Inflammatory macrophage (primary cell): ENCODE measurements around the gene PSMB11.
"Not testable (repeated sequence)": the region's sequence is repeated elsewhere in the genome, so short reads cannot be mapped to it uniquely, and the experiment has no call there.

Experiments
- DNase-seq, 2 donors: peaks; one replicate each; pipeline ENCODE4 v3.0.0-alpha.2; 2020 to 2022
- total RNA-seq, 18 experiments: gene quantifications; one replicate each; lab custom pipeline; 2026; ENCODE audit warnings: mixed read lengths in 6 of 18, inconsistent platforms in 2 of 18; lab: John Stamatoyannopoulos, UW

Gene PSMB11, protein sequence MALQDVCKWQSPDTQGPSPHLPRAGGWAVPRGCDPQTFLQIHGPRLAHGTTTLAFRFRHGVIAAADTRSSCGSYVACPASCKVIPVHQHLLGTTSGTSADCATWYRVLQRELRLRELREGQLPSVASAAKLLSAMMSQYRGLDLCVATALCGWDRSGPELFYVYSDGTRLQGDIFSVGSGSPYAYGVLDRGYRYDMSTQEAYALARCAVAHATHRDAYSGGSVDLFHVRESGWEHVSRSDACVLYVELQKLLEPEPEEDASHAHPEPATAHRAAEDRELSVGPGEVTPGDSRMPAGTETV
- 0 to 0.08 (median 0) reads per million in 18 experiments for total RNA-seq

GRCh38 chr14:23042162-23042965 lies at the start of gene PSMB11:
Gene PSMB11, plus strand, starts transcription at chr14:23042212. Its CDS starts 14 bp downstream, at chr14:23042226.
- DNase-seq = no peak

- no peak for DNase-seq
Observed at GRCh38 chr14:22993517-22993916, 48.5 kb upstream of the PSMB11 start.

GRCh38 chr14:22994762-22995275 lies 47.2 kb upstream of the PSMB11 start:
- DNase-seq = peak; percentile 29 to 37

GRCh38 chr14:22995889-22996625 lies 46.0 kb upstream of the PSMB11 start:
- no peak for DNase-seq

- no peak for DNase-seq
Observed at GRCh38 chr14:22996768-22997654, 45.0 kb upstream of the PSMB11 start.

DNA sequence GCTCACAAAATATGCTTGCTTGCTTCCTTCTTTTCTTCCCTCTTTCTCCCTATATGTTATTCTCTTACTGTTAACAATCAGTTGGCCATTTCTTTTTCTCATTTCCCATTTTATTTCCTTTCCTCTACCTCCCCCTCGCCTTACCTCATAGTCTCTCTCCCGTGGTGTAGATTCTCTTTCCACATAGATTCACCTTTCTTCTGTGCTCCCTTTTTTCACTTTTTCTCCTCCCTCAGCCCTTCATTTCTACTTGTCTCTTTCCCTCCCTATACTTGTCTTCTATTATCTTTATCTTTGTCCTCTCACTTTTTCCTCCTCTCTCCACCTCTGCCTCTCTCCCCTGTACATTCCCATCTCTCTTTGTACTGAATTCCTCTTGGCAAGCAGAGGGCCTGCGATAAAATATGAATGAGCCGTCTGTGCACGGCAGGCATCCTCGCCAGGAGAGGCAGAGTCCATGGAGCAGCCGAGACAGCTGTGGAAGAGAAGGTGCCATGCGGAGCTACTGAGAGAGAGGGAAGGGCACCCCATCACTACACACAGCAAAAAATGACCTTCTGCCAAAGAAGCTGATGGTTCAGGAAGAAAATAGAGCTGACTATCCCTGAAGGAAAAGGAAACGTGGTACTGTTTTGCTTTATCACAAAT lies 44.2 kb upstream of the PSMB11 start:
- DNase-seq = no peak

DNA sequence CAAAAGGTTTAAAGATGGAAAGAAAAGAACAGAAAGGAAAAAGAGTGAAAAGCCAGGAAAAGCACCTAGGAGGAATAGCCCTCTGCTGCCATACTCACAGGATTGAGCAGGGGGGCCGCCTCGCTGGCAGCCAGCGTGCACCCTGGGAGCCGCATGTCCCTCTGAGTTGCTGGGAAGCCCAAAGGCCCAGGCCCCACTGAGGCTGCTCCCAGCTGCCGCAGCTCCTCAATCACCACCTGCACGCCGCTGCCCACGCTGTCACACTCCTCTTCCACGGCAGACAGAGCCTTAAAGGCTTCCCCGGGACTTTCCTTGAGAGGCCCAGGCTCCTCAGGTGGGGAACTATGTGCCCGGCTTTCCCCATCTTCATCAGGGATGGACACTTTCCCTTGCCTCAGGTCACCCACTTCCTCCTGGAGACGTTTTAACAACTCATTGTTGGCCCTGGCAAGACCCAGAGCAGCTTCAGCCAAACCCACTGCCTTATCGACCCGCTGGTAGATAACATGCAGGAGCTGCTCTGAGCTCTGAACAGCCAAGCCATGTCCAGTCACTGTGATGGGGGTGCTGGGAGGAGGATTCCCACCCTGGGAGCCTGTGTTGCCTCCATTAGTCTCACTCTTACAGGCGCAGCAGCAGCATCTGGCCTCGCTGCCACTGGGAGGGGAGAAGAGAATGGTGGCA lies 43.5 kb upstream of the PSMB11 start:
- no peak for DNase-seq

DNA sequence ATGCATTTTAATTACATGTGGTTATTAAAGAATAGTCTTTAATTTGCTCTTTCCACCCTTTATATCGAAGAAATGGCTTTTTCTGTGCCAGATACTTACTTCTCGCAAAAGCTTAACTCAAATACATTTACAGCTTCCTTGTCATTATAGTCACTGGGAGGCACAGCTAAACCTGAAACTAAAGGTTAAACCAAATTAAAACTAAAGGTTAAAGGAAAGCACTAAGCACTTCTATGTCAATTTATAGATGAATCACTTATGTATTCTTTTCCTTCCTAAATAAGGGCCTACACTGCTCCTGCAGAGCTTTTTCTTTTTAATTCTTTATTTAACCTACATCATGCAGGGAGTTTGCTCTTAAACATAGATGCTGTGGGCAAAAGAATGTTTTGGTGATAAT lies 41.2 kb upstream of the PSMB11 start:
- no peak for DNase-seq

DNA sequence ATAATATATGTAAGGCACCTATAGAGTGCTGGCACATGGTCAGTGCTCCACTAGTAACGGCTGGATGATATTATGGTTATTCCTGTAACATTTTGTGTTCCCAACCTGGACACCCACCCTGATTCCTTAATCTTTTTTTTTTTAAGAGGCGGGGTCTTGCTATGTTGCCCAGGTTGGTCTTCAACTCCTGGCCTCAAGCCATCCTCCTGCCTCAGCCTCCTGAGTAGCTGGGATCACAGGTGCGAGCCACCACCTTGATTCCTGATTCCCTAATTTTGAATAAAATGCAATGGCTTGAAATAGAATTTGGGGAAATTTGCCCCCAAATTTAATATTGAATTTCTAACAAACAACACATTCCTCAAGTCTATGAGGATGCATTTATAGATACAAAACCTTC lies 39.4 kb upstream of the PSMB11 start:
- no peak for DNase-seq

GRCh38 chr14:23004274-23004673 lies 37.7 kb upstream of the PSMB11 start:
- not testable (repeated sequence) for DNase-seq

DNA sequence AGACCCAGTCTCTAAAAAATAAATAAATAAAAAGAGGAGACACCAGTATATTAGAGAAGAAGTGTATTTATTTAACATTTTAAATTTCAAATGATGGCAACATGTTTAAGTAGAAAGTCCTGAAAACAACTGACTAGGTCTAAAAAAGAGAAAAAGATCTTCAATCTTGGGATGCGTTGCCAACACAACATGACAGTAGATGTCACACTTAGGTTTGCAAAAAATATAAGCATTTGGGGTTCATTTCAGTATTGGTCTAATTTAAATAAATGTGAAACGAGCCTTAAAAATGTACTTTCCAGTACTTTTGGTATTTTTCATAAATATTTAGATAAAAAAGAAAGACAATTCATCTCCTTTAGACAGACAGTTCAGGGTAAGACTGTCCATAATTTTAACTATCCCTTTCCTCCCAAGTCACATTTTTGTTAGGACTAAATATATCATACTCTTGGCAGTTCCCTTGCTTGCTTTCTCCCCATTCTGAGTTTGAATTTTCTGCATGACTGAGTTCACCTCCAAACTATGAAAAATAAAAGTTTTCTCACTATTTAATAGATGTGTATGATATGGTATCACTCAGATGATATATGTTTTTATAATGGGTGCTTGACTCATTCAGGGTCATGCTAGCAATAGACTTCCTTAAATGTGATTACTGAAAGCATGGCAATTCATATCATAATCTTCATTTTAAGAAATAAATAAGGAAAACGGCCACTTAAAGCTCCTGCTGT lies 36.4 kb upstream of the PSMB11 start:
- DNase-seq = peak; percentile 15 to 21

DNA sequence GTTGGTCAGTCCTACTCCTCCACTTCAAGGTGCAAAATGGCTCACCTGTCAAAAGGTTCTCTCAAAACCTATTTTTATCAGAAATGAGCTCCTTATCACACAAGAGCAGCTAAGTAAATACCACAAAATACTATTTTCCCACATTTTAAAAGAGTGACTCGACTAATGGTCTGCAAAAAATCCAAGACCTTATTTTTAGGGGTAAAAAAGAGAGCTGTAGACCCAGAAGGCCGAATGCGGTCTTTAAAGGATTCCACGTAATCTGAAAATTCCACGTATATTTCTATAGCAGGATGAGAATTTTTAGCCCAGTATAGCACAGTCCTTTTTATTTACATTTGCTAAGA lies 35.9 kb upstream of the PSMB11 start:
- DNase-seq = no peak

DNA sequence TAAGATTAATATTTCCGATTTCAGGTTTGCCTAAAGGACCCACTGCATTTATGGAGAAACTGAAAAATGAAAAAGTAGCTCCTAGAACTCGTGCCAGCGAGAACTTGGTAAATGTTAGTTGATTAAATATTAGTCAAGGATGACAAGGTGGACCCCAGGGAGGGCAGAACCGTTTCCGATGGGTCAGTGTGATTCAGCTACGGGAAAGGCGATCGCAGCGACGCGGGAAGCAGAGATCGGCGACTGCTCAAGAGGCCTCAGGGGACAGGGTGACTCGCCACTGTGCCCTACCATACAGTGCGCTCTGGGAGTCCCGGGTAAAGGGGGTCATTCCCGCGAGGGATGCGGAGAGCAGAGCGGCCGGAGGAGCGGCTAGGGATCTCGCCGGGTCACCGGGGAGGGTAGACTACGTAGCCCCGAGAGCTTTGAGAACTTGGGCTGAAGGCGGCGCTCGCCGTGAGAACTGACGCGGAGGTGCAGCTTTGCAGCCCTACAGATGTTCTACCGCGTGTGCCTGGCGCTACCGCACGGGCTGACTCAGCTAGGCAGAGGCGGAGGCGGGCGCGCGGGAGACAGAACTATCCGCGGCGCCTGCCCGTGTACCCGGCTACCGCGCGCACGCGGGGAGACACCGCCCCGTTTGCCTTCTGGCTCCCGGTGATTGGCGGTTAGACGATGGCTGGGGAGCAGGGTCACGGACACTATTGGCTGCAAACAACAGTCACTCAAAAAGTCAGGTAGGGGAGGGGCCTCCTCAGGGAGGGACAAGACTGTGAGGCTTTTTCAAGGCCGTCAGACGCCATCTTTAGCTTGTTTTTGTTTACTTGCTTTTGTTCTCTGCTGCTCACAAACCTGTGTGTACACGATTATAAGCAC lies 35.2 kb upstream of the PSMB11 start:
- DNase-seq = peak; percentile 98

- DNase-seq = peak in 1 of 2 donors; percentile 21
Observed at GRCh38 chr14:23008831-23009230, 33.2 kb upstream of the PSMB11 start.

DNA sequence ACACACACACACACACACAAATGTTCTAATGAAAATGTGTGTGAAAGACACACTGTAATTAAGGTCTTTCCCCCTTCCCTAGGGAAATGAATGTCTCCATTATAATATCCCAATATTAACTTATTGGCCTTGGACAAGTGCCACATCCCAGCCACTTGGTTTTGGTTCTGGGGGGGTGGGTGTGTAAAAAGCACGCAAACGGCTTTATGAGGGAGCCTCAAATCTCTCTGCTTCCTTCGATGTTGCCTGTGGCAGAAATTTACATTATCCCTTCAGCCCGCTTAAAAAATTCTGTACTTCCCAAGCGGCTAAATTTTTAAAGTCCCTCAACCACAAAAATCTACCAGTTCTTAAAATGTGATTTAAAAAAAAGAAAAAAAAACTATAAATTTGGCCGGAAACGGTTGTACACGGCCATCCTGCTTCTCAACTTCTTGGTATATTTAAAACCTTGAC lies 32.5 kb upstream of the PSMB11 start:
- peak in 1 of 2 donors; percentile 11 for DNase-seq

- peak; percentile 72 to 76 for DNase-seq
Observed at GRCh38 chr14:23009939-23010726, 31.9 kb upstream of the PSMB11 start, which contains the start of gene C14orf93. Gene C14orf93, minus strand, starts transcription at chr14:23010143. Its CDS starts 11,120 bp downstream, at chr14:22999023.

DNA sequence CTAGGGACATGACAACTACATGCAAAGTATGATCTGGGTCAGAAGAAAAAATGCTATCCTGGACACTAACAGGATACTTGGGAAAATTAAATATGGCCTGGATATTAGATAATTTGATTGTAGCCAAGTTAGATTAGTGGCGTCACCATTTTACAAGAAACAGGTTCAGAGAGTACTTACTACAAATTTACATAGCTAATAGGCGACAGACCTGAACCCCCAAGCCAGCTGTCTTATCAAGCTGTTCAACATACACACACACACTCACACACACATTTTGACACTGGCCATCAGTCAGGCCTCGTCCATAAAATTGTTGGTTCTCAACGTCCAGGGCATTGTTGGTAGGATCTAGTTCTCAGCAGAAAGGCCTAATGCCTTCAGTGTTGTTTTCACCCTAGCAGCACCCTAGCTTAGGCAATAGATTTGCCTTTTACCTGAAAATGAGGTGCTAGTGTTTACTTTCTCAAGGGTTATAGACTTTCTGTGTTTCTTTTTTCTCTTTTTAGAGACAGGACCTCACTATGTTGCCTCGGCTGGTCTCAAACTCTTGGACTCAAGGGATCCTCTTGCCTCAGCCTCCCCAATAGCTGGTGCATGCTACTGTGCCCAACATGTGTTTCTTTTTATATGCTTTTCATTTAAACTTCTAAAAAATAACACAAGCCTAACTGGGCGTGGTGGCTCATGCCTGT lies 28.8 kb upstream of the PSMB11 start:
- DNase-seq = no peak
